ENCODE results near the gene KCNIP3.

Gene KCNIP3

GRCh38 chr2:95381212-95382191 lies 84.4 kb downstream of the KCNIP3 start:
- no peaks in the 10 kb centered on the region for H3K36me3 ChIP-seq (ENCODE audit: insufficient read depth, low read length)

GRCh38 chr2:95382192-95382591 lies 85.0 kb downstream of the KCNIP3 start:
- H3K4me3 ChIP-seq (ENCODE audit: low read depth, low read length), result no peak overlapping the region
- H3K4me1 ChIP-seq (ENCODE audit: control insufficient read depth, insufficient read depth, low read length, unreplicated experiment), result peaks cover 8% of the 10 kb centered on the region
- H3K36me3 ChIP-seq (ENCODE audit: insufficient read depth, low read length), result no peaks in the 10 kb centered on the region
- no peaks in the 10 kb centered on the region for H3K79me2 ChIP-seq (ENCODE audit: control insufficient read depth, insufficient read depth, low read length, unreplicated experiment)
- no peak overlapping the region for H3K27ac ChIP-seq (ENCODE audit: low read depth, low read length)
- no peak overlapping the region for H2AFZ ChIP-seq (ENCODE audit: low read length, unreplicated experiment)
- no peaks in the 10 kb centered on the region for H3K27me3 ChIP-seq (ENCODE audit: insufficient read depth, low read length)

More at GRCh38 chr2:95381212-95382191, 84.4 kb downstream of the KCNIP3 start:
- H3K27ac ChIP-seq (ENCODE audit: low read depth, low read length), result no peak overlapping the region
- H3K27me3 ChIP-seq (ENCODE audit: insufficient read depth, low read length), result no peaks in the 10 kb centered on the region
- H3K4me3 ChIP-seq (ENCODE audit: low read depth, low read length), result no peak overlapping the region
- no peaks in the 10 kb centered on the region for H3K79me2 ChIP-seq (ENCODE audit: control insufficient read depth, insufficient read depth, low read length, unreplicated experiment)
- no peak overlapping the region for H2AFZ ChIP-seq (ENCODE audit: low read length, unreplicated experiment)
- H3K4me1 ChIP-seq (ENCODE audit: control insufficient read depth, insufficient read depth, low read length, unreplicated experiment), result peaks cover 8% of the 10 kb centered on the region

GRCh38 chr2:95382686-95383634 lies 85.8 kb downstream of the KCNIP3 start:
- no peak overlapping the region for H3K4me3 ChIP-seq (ENCODE audit: low read depth, low read length)
- no peaks in the 10 kb centered on the region for H3K36me3 ChIP-seq (ENCODE audit: insufficient read depth, low read length)
- H3K27me3 ChIP-seq (ENCODE audit: insufficient read depth, low read length), result no peaks in the 10 kb centered on the region
- peaks cover 8% of the 10 kb centered on the region for H3K4me1 ChIP-seq (ENCODE audit: control insufficient read depth, insufficient read depth, low read length, unreplicated experiment)
- no peaks in the 10 kb centered on the region for H3K79me2 ChIP-seq (ENCODE audit: control insufficient read depth, insufficient read depth, low read length, unreplicated experiment)
- H3K27ac ChIP-seq (ENCODE audit: low read depth, low read length), result no peak overlapping the region
- no peak overlapping the region for H2AFZ ChIP-seq (ENCODE audit: low read length, unreplicated experiment)

GRCh38 chr2:95383635-95384027 lies 86.5 kb downstream of the KCNIP3 start:
- Histone ChIP-seq H3K36me3 (ENCODE audit: insufficient read depth, low read length) (no peaks in the 10 kb centered on the region), H3K4me3 (ENCODE audit: low read depth, low read length) (no peak overlapping the region), H2AFZ (ENCODE audit: low read length, unreplicated experiment) (no peak overlapping the region), H3K27me3 (ENCODE audit: insufficient read depth, low read length) (no peaks in the 10 kb centered on the region), H3K27ac (ENCODE audit: low read depth, low read length) (no peak overlapping the region), H3K79me2 (ENCODE audit: control insufficient read depth, insufficient read depth, low read length, unreplicated experiment) (no peaks in the 10 kb centered on the region), H3K4me1 (ENCODE audit: control insufficient read depth, insufficient read depth, low read length, unreplicated experiment) (peaks cover 8% of the 10 kb centered on the region)

- no peaks in the 10 kb centered on the region for H3K27me3 ChIP-seq (ENCODE audit: insufficient read depth, low read length)
- H3K79me2 ChIP-seq (ENCODE audit: control insufficient read depth, insufficient read depth, low read length, unreplicated experiment), result no peaks in the 10 kb centered on the region
- no peak overlapping the region for H3K4me3 ChIP-seq (ENCODE audit: low read depth, low read length)
- H3K27ac ChIP-seq (ENCODE audit: low read depth, low read length), result no peak overlapping the region
- peaks cover 8% of the 10 kb centered on the region for H3K4me1 ChIP-seq (ENCODE audit: control insufficient read depth, insufficient read depth, low read length, unreplicated experiment)
- H3K36me3 ChIP-seq (ENCODE audit: insufficient read depth, low read length), result no peaks in the 10 kb centered on the region
- no peak overlapping the region for H2AFZ ChIP-seq (ENCODE audit: low read length, unreplicated experiment)
These were observed 87.9 kb downstream of the KCNIP3 start for GRCh38 chr2:95384854-95385569.

- no peaks in the 10 kb centered on the region for H3K36me3 ChIP-seq (ENCODE audit: insufficient read depth, low read length)
- no peaks in the 10 kb centered on the region for H3K27me3 ChIP-seq (ENCODE audit: insufficient read depth, low read length)
- no peak overlapping the region for H2AFZ ChIP-seq (ENCODE audit: low read length, unreplicated experiment)
- H3K4me1 ChIP-seq (ENCODE audit: control insufficient read depth, insufficient read depth, low read length, unreplicated experiment), result peaks cover 8% of the 10 kb centered on the region
- no peaks in the 10 kb centered on the region for H3K79me2 ChIP-seq (ENCODE audit: control insufficient read depth, insufficient read depth, low read length, unreplicated experiment)
- no peak overlapping the region for H3K27ac ChIP-seq (ENCODE audit: low read depth, low read length)
- no peak overlapping the region for H3K4me3 ChIP-seq (ENCODE audit: low read depth, low read length)
These were observed 88.4 kb downstream of the KCNIP3 start for GRCh38 chr2:95385570-95385984.

- Histone ChIP-seq H3K4me3 (ENCODE audit: low read depth, low read length) (no peak overlapping the region), H2AFZ (ENCODE audit: low read length, unreplicated experiment) (no peak overlapping the region), H3K27me3 (ENCODE audit: insufficient read depth, low read length) (no peaks in the 10 kb centered on the region), H3K4me1 (ENCODE audit: control insufficient read depth, insufficient read depth, low read length, unreplicated experiment) (peaks cover 8% of the 10 kb centered on the region), H3K79me2 (ENCODE audit: control insufficient read depth, insufficient read depth, low read length, unreplicated experiment) (no peaks in the 10 kb centered on the region), H3K36me3 (ENCODE audit: insufficient read depth, low read length) (no peaks in the 10 kb centered on the region), H3K27ac (ENCODE audit: low read depth, low read length) (no peak overlapping the region)
These were observed 88.9 kb downstream of the KCNIP3 start for GRCh38 chr2:95386031-95386430.

GRCh38 chr2:95387358-95387757 lies 90.2 kb downstream of the KCNIP3 start:
- Histone ChIP-seq H3K27me3 (ENCODE audit: insufficient read depth, low read length) (no peaks in the 10 kb centered on the region), H3K4me1 (ENCODE audit: control insufficient read depth, insufficient read depth, low read length, unreplicated experiment) (peaks cover 8% of the 10 kb centered on the region)

GRCh38 chr2:95388091-95388692 lies 91.0 kb downstream of the KCNIP3 start:
- H3K27ac ChIP-seq (ENCODE audit: low read depth, low read length), result no peak overlapping the region

More at GRCh38 chr2:95387358-95387757, 90.2 kb downstream of the KCNIP3 start:
- Histone ChIP-seq H3K79me2 (ENCODE audit: control insufficient read depth, insufficient read depth, low read length, unreplicated experiment) (no peaks in the 10 kb centered on the region), H3K36me3 (ENCODE audit: insufficient read depth, low read length) (no peaks in the 10 kb centered on the region), H2AFZ (ENCODE audit: low read length, unreplicated experiment) (no peak overlapping the region), H3K4me3 (ENCODE audit: low read depth, low read length) (no peak overlapping the region), H3K27ac (ENCODE audit: low read depth, low read length) (no peak overlapping the region)

GRCh38 chr2:95388856-95389244 lies 91.7 kb downstream of the KCNIP3 start:
- peaks cover 8% of the 10 kb centered on the region for H3K4me1 ChIP-seq (ENCODE audit: control insufficient read depth, insufficient read depth, low read length, unreplicated experiment)
- H2AFZ ChIP-seq (ENCODE audit: low read length, unreplicated experiment), result no peak overlapping the region
- no peaks in the 10 kb centered on the region for H3K27me3 ChIP-seq (ENCODE audit: insufficient read depth, low read length)
- H3K27ac ChIP-seq (ENCODE audit: low read depth, low read length), result no peak overlapping the region
- H3K4me3 ChIP-seq (ENCODE audit: low read depth, low read length), result no peak overlapping the region
- no peaks in the 10 kb centered on the region for H3K36me3 ChIP-seq (ENCODE audit: insufficient read depth, low read length)
- H3K79me2 ChIP-seq (ENCODE audit: control insufficient read depth, insufficient read depth, low read length, unreplicated experiment), result no peaks in the 10 kb centered on the region

More at GRCh38 chr2:95388091-95388692, 91.0 kb downstream of the KCNIP3 start:
- no peaks in the 10 kb centered on the region for H3K36me3 ChIP-seq (ENCODE audit: insufficient read depth, low read length)
- H3K4me1 ChIP-seq (ENCODE audit: control insufficient read depth, insufficient read depth, low read length, unreplicated experiment), result peaks cover 8% of the 10 kb centered on the region
- no peaks in the 10 kb centered on the region for H3K27me3 ChIP-seq (ENCODE audit: insufficient read depth, low read length)
- no peak overlapping the region for H3K4me3 ChIP-seq (ENCODE audit: low read depth, low read length)
- H3K79me2 ChIP-seq (ENCODE audit: control insufficient read depth, insufficient read depth, low read length, unreplicated experiment), result no peaks in the 10 kb centered on the region
- H2AFZ ChIP-seq (ENCODE audit: low read length, unreplicated experiment), result no peak overlapping the region
